Endodermal cell (in vitro differentiated cells): Measurements from ENCODE around the gene RXRA. TPM values are rescaled to one million over a fixed set of nuclear protein-coding genes. Genes with fewer than 3 reads are reported as not detected.

Experiments
- DNase-seq: peaks from one replicate; pipeline ENCODE4 v3.0.0-alpha.2; 2017
- H3K27ac ChIP-seq: 2 replicates; pipeline ENCODE4 v1.5.1; 2013; ENCODE audit warnings: mild to moderate bottlenecking, low read depth, low read length, moderate library complexity
- H3K27me3 ChIP-seq: 2 replicates; pipeline ENCODE4 v1.6.1; 2013; ENCODE audit warnings: mild to moderate bottlenecking, low read length, moderate library complexity; ENCODE audit not compliant: insufficient read depth, control insufficient read depth, poor library complexity, severe bottlenecking
- H3K36me3 ChIP-seq: 2 replicates; pipeline ENCODE4 v1.7.0; 2013; ENCODE audit warnings: mild to moderate bottlenecking, low read length, moderate library complexity; ENCODE audit not compliant: control insufficient read depth, insufficient read depth
- H3K4me1 ChIP-seq: one replicate; pipeline ENCODE4 v1.7.0; 2013; ENCODE audit warnings: low read length; ENCODE audit not compliant: control insufficient read depth, insufficient read depth
- H3K4me3 ChIP-seq: 2 replicates; pipeline ENCODE4 v1.5.1; 2013; ENCODE audit warnings: mild to moderate bottlenecking, low read length, moderate library complexity
- H3K9ac ChIP-seq: 2 replicates; pipeline ENCODE4 v1.6.1; 2013; ENCODE audit warnings: mild to moderate bottlenecking, low read length, moderate library complexity; ENCODE audit not compliant: poor library complexity, severe bottlenecking; ENCODE audit errors: extremely low read depth
- H3K9me3 ChIP-seq: 2 replicates; pipeline ENCODE4 v1.6.1; 2013; ENCODE audit warnings: mild to moderate bottlenecking, low read length, moderate library complexity; ENCODE audit not compliant: control insufficient read depth
- H3K27ac Mint-ChIP-seq: 2 replicates; pipeline ENCODE4 v1.8.0; 2020; ENCODE audit warnings: mixed read lengths
- H3K27me3 Mint-ChIP-seq: 2 replicates; pipeline ENCODE4 v1.8.0; 2021; ENCODE audit warnings: mild to moderate bottlenecking, mixed read lengths; ENCODE audit not compliant: insufficient read depth
- H3K36me3 Mint-ChIP-seq: 2 replicates; pipeline ENCODE4 v1.8.0; 2020; ENCODE audit warnings: low read depth, mixed read lengths
- H3K4me1 Mint-ChIP-seq: 2 replicates; pipeline ENCODE4 v1.8.0; 2020; ENCODE audit warnings: mixed read lengths
- H3K4me3 Mint-ChIP-seq: 2 replicates; pipeline ENCODE4 v1.8.0; 2020; ENCODE audit warnings: mild to moderate bottlenecking, moderate library complexity, mixed read lengths
- H3K9me3 Mint-ChIP-seq: 2 replicates; pipeline ENCODE4 v1.8.0; 2020; ENCODE audit warnings: mild to moderate bottlenecking, mixed read lengths
- CTCF ChIP-seq: fragments of 200-600 bp; sonication (generic); conservative IDR thresholded peaks from 2 replicates; pipeline ENCODE4 v1.5.0; 2021; ENCODE audit warnings: antibody characterized with exemption, mild to moderate bottlenecking
- WGBS, 2 experiments: methylation state at CpG; one replicate each; pipeline versions ENCODE4 v1.1.5 to v1.1.7; 2013; ENCODE audit warnings: missing lambda C conversion rate in 2 of 2, mixed read lengths in 1 of 2; ENCODE audit not compliant: insufficient coverage in 1 of 2, insufficient read length in 1 of 2; 5-methylcytosine and 5-hydroxymethylcytosine counted together
- total RNA-seq, 2 donors: library from RNA; stranded (reverse); fragmentation: NEBNext Ultra II Directional in 1 of 2; extraction: Animal tissue kit (Norgen Biotek cat#: 25700) in 1 of 2; gene quantifications; 2 replicates in 1 of 2; 3 replicates in 1 of 2; pipeline ENCODE4 v1.2.1, GENCODE V29; 2021

RXRA gene
- total RNA-seq, 2 donors from 2014 or later: 58.3 to 70.6 TPM

- Histone ChIP-seq H3K36me3 (no peaks in the 10 kb centered on the region), H3K9ac (no peak overlapping the region), H3K4me1 (no peaks in the 10 kb centered on the region), H3K27me3 (no peaks in the 10 kb centered on the region), H3K9me3 (no peaks in the 10 kb centered on the region), H3K4me3 (no peak overlapping the region), H3K27ac (no peak overlapping the region)
- Mint-ChIP-seq H3K27ac (no peak overlapping the region), H3K4me1 (no peaks in the 10 kb centered on the region), H3K9me3 (no peaks in the 10 kb centered on the region), H3K27me3 (no peaks in the 10 kb centered on the region), H3K4me3 (no peak overlapping the region), H3K36me3 (no peaks in the 10 kb centered on the region)
- no peak for DNase-seq
- 86 to 88% methylated on average over 4 to 5 of the region's 5 CpGs for WGBS, 2 experiments
- TF ChIP-seq CTCF: no peak
These were observed 134.6 kb downstream of the RXRA start for GRCh38 chr9:134460896-134461295.

- Mint-ChIP-seq H3K9me3 (no peaks in the 10 kb centered on the region), H3K36me3 (no peaks in the 10 kb centered on the region), H3K27me3 (no peaks in the 10 kb centered on the region), H3K27ac (no peak overlapping the region), H3K4me3 (no peak overlapping the region), H3K4me1 (no peaks in the 10 kb centered on the region)
- no peaks in the 10 kb centered on the region for H3K9me3 ChIP-seq
- H3K36me3 ChIP-seq: no peaks in the 10 kb centered on the region
- WGBS, 2 experiments: 85 to 92% methylated on average over 6 to 8 of the region's 8 CpGs
- H3K27me3 ChIP-seq: no peaks in the 10 kb centered on the region
- no peak for TF ChIP-seq CTCF
- no peak for DNase-seq
- no peak overlapping the region for H3K27ac ChIP-seq
- H3K9ac ChIP-seq: no peak overlapping the region
- no peaks in the 10 kb centered on the region for H3K4me1 ChIP-seq
- no peak overlapping the region for H3K4me3 ChIP-seq
These were observed 135.2 kb downstream of the RXRA start for GRCh38 chr9:134461426-134461982.

- Histone ChIP-seq H3K27me3 (no peaks in the 10 kb centered on the region), H3K9me3 (no peaks in the 10 kb centered on the region), H3K36me3 (no peaks in the 10 kb centered on the region), H3K4me1 (no peaks in the 10 kb centered on the region), H3K4me3 (no peak overlapping the region), H3K27ac (no peak overlapping the region), H3K9ac (no peak overlapping the region)
- H3K9me3 Mint-ChIP-seq: no peaks in the 10 kb centered on the region
- no peak for DNase-seq
- no peak overlapping the region for H3K27ac Mint-ChIP-seq
- WGBS, 2 experiments: 69 to 89% methylated on average over 2 to 13 of the region's 13 CpGs
- no peaks in the 10 kb centered on the region for H3K36me3 Mint-ChIP-seq
- no peak for TF ChIP-seq CTCF
- H3K27me3 Mint-ChIP-seq: no peaks in the 10 kb centered on the region
- no peak overlapping the region for H3K4me3 Mint-ChIP-seq
- no peaks in the 10 kb centered on the region for H3K4me1 Mint-ChIP-seq
These were observed 136.1 kb downstream of the RXRA start for GRCh38 chr9:134462318-134462717.
